GM23248 (cell line): ENCODE data around the gene UBE2R2.
"Not testable (repeated sequence)": the region's sequence is repeated elsewhere in the genome, so short reads cannot be mapped to it uniquely, and the experiment has no call there.

Source experiments
- EZH2 ChIP-seq: fragments of 200-600 bp; sonication (generic); IDR thresholded peaks from 2 replicates; pipeline ENCODE4 v1.6.1; 2018; ENCODE audit warnings: antibody characterized with exemption, mild to moderate bottlenecking; ENCODE audit not compliant: insufficient read depth, poor library complexity, severe bottlenecking
- EZH2phosphoT487 ChIP-seq: fragments of 200-600 bp; sonication (generic); IDR thresholded peaks from 2 replicates; pipeline ENCODE4 v1.6.1; 2018; ENCODE audit warnings: antibody characterized with exemption, moderate library complexity, mild to moderate bottlenecking, low read depth; ENCODE audit not compliant: insufficient read depth

DNA sequence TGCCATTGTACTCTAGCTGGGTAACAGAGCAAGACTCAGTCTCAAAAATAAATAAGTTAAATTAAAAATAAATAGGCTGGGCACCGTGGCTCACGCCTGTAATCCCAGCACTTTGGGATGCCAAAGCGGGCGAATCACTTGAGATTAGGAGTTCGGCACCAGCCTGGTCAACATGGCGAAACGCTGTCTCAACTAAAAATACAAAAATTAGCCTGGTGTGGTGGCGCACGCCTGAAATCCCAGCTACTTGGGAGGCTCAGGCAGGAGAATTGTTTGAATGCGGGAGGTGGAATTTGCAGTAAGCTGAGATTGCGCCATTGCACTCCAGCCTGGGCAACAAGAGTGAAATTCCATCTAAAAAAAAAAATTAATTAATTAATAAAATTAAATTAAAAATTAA lies 10.3 kb downstream of the UBE2R2 start:
- TF ChIP-seq EZH2, EZH2phosphoT487: not testable (repeated sequence)
